ENCODE measurements around the gene PAX8.

The PAX8 gene

DNA sequence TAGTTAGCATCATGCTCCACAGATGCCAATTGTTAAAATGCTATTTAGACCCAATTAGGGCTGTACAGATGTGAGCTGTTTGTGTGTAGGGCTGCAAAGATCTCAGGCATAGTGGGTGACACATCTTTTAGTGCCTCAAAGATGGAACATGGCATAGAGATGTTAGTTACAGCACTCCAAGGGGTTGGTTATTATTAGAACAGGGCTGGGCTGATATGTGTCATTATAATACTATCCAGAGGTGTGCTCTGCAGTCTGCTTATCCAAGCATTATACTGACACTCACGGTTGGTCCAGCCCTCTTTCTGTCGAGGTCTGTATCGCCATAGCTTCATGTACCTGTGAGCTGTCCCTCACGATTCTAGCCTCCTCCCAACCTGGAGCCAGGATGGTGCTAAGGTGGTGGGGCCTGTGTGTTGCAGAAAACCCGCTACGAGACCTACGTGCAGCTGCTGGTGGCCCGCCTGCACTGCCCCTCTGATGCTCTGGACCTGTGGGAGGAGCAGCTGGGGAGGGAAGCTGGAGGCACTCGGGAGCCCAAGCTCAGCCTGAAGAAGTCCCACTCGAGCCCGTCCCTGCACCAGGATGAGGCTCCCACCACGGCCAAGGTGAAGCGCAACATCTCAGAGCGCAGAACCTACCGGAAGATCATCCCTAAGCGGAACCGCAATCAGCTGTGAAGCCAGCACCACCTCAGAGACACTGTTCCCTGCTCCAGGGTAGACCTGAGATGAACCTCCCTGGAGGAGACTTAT is 77.8 kb downstream of the PAX8 start:
- no peak for DNase-seq

- no peak for DNase-seq
These were observed 78.5 kb downstream of the PAX8 start for GRCh38 chr2:113200236-113200635.

- peak; percentile 76 for DNase-seq
These were observed 79.7 kb downstream of the PAX8 start for GRCh38 chr2:113198790-113199612.

GRCh38 chr2:113198048-113198789 is 80.5 kb downstream of the PAX8 start:
- DNase-seq = no peak

DNA sequence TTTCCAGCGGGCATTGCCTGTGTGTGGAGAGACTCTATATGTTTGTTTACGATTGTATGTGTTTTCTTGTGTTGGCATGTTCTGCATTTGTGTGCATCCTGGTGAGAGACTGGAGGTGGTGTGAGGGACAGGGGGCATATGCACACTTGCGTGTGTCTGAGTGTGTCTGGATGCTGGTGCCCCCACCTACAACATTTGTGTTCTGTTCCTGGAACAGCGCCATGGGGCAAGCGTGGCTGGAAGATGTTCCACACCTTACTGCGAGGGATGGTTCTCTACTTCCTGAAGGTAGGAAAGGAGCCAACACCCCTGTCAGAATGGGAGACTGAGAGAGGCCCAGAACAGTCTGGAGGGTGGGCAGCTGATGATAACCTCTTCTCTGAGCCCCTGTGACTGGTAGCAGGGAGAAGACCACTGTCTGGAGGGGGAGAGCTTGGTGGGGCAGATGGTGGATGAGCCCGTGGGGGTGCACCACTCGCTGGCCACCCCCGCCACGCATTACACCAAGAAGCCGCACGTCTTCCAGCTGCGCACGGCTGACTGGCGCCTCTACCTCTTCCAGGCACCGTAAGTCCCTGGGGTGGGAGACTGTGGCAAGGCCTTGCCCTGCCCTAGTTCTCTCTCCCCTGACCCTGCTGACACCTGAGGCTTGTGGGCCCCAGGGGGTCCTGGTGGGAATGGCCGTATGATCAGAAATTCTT is 81.2 kb downstream of the PAX8 start:
- DNase-seq = no peak

GRCh38 chr2:113196839-113197238 is 81.9 kb downstream of the PAX8 start:
- DNase-seq = no peak

GRCh38 chr2:113195923-113196501 is 82.7 kb downstream of the PAX8 start:
- DNase-seq = no peak

DNA sequence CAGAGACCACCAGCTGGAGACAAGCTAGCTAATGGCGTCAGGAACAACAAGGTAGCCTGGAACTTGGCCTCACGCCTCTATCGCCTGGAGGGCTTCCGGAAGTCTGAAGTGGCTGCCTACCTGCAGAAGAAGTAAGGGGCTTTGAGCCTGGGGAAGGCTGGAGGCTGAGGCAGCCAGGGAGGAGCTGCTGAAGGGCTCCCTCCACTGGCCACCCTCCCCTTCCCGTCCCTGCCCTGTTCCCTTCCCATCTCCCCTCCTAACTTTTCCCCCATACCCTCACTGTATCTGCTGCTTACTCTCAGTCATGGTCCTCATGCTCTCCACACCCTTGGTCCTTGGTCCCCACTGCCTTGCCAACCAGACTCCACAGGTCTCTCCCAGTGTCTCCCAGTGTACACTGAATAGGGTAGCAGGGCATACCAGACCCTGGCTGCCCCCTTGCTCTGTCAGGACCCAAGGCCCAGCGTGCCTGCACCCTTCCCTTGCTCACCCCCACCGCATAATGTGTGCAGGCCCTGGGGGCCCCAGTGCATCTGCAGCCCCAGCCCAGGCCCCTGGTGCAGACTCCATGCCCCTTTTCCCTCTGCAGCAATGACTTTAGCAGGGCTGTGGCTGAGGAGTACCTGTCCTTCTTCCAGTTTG is 86.1 kb downstream of the PAX8 start:
- no peak for DNase-seq

- no peak for DNase-seq
These were observed 87.8 kb downstream of the PAX8 start for GRCh38 chr2:113190871-113191270.

GRCh38 chr2:113187771-113188170 is 91.0 kb downstream of the PAX8 start:
- no peak for DNase-seq

GRCh38 chr2:113186433-113186796 is 92.3 kb downstream of the PAX8 start:
- no peak for DNase-seq

DNA sequence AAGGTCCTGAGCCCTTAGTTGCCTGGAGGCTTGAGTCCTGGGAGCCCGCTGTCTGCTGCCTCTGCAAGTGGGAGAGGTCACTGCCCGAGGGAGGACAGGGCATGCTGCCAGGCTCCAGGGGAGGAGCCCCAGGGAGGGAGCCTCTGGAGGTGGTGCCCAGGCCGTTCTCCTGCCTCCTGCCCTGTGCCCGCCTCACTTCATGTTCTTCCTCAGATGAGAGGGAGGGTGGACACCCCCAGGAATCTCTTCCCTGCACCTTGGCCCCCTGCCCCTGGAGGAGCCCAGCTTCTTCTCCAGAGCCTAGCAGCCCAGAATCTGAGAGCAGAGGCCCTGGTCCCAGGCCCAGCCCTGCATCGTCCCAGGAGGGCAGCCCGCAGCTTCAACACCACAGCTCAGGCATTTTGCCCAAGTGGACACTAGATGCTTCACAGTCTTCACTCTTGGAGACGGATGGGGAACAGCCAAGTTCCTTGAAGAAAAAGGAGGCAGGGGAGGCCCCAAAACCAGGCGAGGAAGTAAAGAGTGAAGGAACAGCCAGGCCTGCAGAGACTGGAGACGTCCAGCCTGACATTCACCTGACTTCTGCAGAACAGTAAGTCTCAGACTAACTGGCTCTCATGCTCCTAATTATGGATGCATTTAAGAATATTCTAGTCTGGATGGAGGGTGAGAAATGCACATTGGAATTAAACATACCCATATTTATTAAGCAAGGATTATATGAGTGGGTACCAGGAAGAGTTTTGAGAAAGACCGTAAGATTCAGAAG is 92.9 kb downstream of the PAX8 start:
- no peak for DNase-seq

GRCh38 chr2:113184531-113185230 is 94.0 kb downstream of the PAX8 start:
- DNase-seq = no peak

- DNase-seq = no peak
These were observed 95.0 kb downstream of the PAX8 start for GRCh38 chr2:113183703-113184102.

DNA sequence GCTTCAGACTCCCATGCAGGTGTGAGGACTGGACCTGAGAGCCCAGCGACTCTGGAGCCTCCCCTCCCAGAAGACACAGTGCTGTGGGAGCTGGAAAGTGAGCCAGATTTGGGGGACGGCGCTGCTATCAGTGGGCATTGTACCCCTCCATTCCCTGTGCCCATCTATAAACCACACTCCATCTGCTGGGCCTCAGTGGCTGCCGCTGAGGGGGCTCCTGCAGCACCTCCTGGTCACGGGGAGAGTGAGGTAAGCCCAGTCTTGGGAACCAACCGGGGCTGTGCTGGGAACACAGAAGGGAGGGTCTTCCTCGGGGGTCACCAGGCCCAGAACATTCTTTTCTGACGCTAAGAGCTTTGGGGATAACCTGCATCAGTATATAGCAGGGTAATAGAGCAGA is 95.5 kb downstream of the PAX8 start:
- no peak for DNase-seq

GRCh38 chr2:113182471-113183260 is 96.1 kb downstream of the PAX8 start:
- no peak for DNase-seq

DNA sequence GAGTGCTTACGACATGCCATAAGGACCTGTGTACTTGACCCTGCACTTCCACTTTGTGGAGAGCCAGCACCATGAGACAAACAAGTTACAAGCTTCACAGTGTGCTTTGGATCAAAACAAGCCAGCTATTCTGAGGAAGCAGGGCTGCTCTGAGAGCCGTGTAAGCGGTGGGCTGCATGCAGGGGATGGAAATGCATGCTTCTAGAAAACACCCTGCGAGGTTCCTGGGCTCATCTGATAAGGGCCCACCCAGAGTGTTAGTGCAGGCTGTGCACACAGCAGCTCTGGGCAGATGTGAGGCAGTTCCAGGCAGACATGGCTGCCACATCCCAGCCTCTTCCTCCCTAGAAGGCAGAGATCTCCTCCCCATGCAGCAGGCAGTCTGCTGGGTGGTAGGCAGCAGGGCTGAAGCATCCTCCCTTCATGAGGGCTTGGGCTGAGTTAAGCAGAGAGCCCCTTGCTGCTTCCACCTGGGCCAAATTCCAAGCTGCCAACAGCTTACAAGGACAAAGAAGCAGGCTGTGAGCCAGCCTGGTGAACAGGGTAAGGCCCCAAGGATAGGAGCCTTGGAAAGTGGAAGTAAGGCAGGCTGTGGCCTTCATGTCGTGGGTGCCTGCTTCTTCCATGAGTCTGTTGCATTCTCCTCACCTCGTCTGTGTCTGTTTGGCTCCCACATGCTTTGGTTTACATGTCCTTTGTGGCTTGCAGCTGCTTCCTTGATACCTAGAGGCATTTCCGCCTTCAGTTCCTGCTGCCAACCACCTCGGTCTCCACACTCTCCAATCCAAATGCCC is 97.3 kb downstream of the PAX8 start:
- peak; percentile 27 for DNase-seq

DNA sequence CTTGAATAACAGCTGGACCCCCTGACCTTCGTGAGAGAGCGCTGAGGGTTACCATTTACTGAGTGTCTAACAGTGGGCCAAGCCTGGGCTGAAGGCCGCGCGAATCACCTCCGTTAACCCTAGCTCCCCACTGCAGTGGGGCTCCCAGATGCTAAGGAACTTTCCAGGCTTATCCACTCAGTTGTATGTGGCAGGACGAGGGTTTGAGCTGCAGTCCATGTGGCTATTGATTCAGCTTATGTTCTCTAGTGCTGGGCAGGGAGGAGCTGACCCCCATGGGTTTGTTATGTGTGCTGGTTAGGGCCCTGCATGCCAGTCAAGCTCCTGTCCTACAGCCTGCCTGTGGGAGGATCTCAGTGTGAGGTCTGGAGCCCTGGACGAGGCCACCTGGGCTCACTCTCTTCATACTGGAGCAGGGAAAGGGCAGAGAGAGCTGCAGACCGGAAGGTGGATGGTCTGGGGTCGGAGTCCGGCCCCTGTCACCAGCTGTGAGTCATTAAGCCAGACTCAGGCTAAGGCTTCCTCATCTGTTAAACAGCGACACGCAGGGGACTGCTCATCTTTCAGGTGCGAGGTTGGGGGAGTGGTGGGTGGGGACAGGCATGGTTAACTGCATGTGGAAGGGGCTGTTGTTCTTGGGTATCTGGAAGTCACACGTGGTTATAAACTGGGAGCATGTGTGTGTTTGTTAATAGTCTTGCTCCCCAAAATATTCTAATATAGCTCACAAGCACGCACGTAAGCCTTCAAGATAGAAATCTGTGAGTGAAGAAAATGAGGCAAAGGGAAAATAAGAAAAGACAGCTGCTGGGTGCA is 98.4 kb downstream of the PAX8 start:
- DNase-seq = peak; percentile 28
